K562 (cell line): ENCODE data around the gene AKAP13. TPM values are rescaled to one million over a fixed set of nuclear protein-coding genes. Genes with fewer than 3 reads are reported as not detected.

ENCODE experiments used
- ATAC-seq: fragments of 200-7000 bp; cut with Tn5 transposase; 3 replicates; pipeline ENCODE4 v1.9.1; 2020; ENCODE audit warnings: moderate library complexity
- BruUV-seq: library from RNA; stranded (reverse); fragments of 400-500 nt; replicated peaks from 2 replicates; lab custom pipeline; 2021; lab: Mats Ljungman, UMichigan
- CTCF ChIA-PET: fragments of 300-600 bp; formaldehyde crosslinking; extraction: SDS; loops from one replicate; lab custom pipeline; 2021; ENCODE audit warnings: low intra/inter-chr PET ratio; lab: Yijun Ruan, JAX
- POLR2A ChIA-PET: fragments of 300-600, 350-650 bp; sonication (Branson Sonifier 250); formaldehyde crosslinking; extraction: SDS; loops from one replicate; lab custom pipeline; 2021; ENCODE audit warnings: antibody characterized with exemption, inconsistent platforms; lab: Yijun Ruan, JAX
- DNase-seq, 4 experiments: peaks; one replicate each; pipeline versions ENCODE4 v3.0.0 to v3.0.0-alpha.2; 2011 to 2018; ENCODE audit warnings: low spot score in 3 of 4, mixed read lengths in 3 of 4; ENCODE audit errors: extremely low read depth in 1 of 4
- FAIRE-seq: peaks from 2 replicates; lab custom pipeline; 2011; peaks lifted over from hg19 to GRCh38; lab: Jason Lieb, UNC
- H2AFZ ChIP-seq: 2 replicates; pipeline ENCODE4 v1.6.0; 2011; ENCODE audit warnings: low read depth, low read length, control low read depth, inconsistent platforms
- H3K27ac ChIP-seq: fragments of 200-600 bp; 3 replicates; pipeline ENCODE4 v1.8.0; 2011; ENCODE audit warnings: low read depth, mild to moderate bottlenecking, control low read depth, inconsistent platforms, low read length, moderate library complexity, mixed read lengths; ENCODE audit errors: extremely low read depth
- H3K27me3 ChIP-seq, 2 experiments: fragments of 300-600 bp in 1 of 2; 2 replicates in 1 of 2; 3 replicates in 1 of 2; pipeline versions ENCODE4 v1.6.0 to v1.8.0; 2011; ENCODE audit warnings: inconsistent platforms in 2 of 2, low read length in 2 of 2, mild to moderate bottlenecking in 1 of 2, mixed read lengths in 1 of 2, moderate library complexity in 1 of 2; ENCODE audit not compliant: control insufficient read depth in 2 of 2, insufficient read depth in 2 of 2
- H3K36me3 ChIP-seq: fragments of 300-600 bp; 3 replicates; pipeline ENCODE4 v1.8.0; 2011; ENCODE audit warnings: mild to moderate bottlenecking, low read length, inconsistent platforms; ENCODE audit not compliant: control insufficient read depth, insufficient read depth
- H3K4me1 ChIP-seq, 2 experiments: fragments of 200-600 bp in 1 of 2; replicated peaks in 1 of 2; 2 replicates in 1 of 2; 3 replicates in 1 of 2; pipeline versions ENCODE4 v1.5.1 to v1.8.0; 2011; ENCODE audit warnings: inconsistent platforms in 2 of 2, low read length in 2 of 2, mild to moderate bottlenecking in 1 of 2, mixed read lengths in 1 of 2, moderate library complexity in 1 of 2; ENCODE audit not compliant: control insufficient read depth in 2 of 2, insufficient read depth in 2 of 2
- H3K4me2 ChIP-seq: 2 replicates; pipeline ENCODE4 v1.6.1; 2011; ENCODE audit warnings: low read length, control low read depth, inconsistent platforms, mixed read lengths; ENCODE audit not compliant: insufficient read depth
- H3K4me3 ChIP-seq: fragments of 200-600 bp; sonication (generic), shearing (Covaris generic); 2 replicates; pipeline ENCODE4 v1.5.1; 2016; ENCODE audit warnings: control low read depth, inconsistent platforms
- H3K79me2 ChIP-seq: fragments of 200-600 bp; 3 replicates; pipeline ENCODE4 v1.8.0; 2011; ENCODE audit warnings: low read length, inconsistent platforms; ENCODE audit not compliant: control insufficient read depth, insufficient read depth
- H3K9ac ChIP-seq, 2 experiments: 2 replicates each; pipeline versions ENCODE4 v1.6.0 to v1.6.1; 2011; ENCODE audit warnings: low read depth in 2 of 2, low read length in 2 of 2, control low read depth in 1 of 2, inconsistent platforms in 1 of 2, mild to moderate bottlenecking in 1 of 2, mixed read lengths in 1 of 2; ENCODE audit not compliant: insufficient read depth in 1 of 2
- H3K9me1 ChIP-seq: one replicate; pipeline ENCODE4 v1.6.0; 2011; ENCODE audit warnings: inconsistent platforms, mild to moderate bottlenecking, low read length, moderate library complexity; ENCODE audit not compliant: control insufficient read depth, insufficient read depth
- H3K9me3 ChIP-seq: replicated peaks from 2 replicates; pipeline ENCODE4 v1.5.1; 2011; ENCODE audit warnings: low read depth, low read length, inconsistent platforms; ENCODE audit not compliant: control insufficient read depth, insufficient read depth
- H4K20me1 ChIP-seq: replicated peaks from 2 replicates; pipeline ENCODE4 v1.6.1; 2011; ENCODE audit warnings: low read length, inconsistent platforms, mixed read lengths; ENCODE audit not compliant: control insufficient read depth, insufficient read depth
- ARID1B ChIP-seq: fragments of 450-650 bp; IDR thresholded peaks from 2 replicates; pipeline ENCODE4 v1.6.1; 2016; ENCODE audit warnings: antibody characterized with exemption, mild to moderate bottlenecking, inconsistent platforms
- ETV6 ChIP-seq, 3 experiments: fragments of 150-350 bp in 1 of 3; sonication (generic) in 1 of 3; formaldehyde crosslinking in 1 of 3; IDR thresholded peaks; 2 replicates each; pipeline versions ENCODE4 v1.6.1 to v1.8.0; 2014 to 2022; ENCODE audit warnings: borderline replicate concordance in 2 of 3, low read depth in 2 of 3, antibody characterized with exemption in 1 of 3, low read length in 1 of 3, mild to moderate bottlenecking in 1 of 3, missing genetic modification reagents in 1 of 3
- FOS ChIP-seq: IDR thresholded peaks from 3 replicates; pipeline ENCODE4 v1.6.1; 2011; ENCODE audit not compliant: insufficient read length; ENCODE audit errors: extremely low read depth
- HCFC1 ChIP-seq: IDR thresholded peaks from 2 replicates; pipeline ENCODE4 v1.6.1; 2012; ENCODE audit warnings: low read depth, low read length, improper control_type of control experiment
- KAT7 ChIP-seq: sonication (generic); formaldehyde crosslinking; IDR thresholded peaks from 2 replicates; pipeline ENCODE4 v1.8.0; 2022; ENCODE audit warnings: missing genetic modification reagents, mild to moderate bottlenecking, borderline replicate concordance
- LCOR ChIP-seq: sonication (generic); formaldehyde crosslinking; IDR thresholded peaks from 2 replicates; pipeline ENCODE4 v1.8.0; 2022; ENCODE audit warnings: mild to moderate bottlenecking, missing genetic modification reagents
- MAFF ChIP-seq: IDR thresholded peaks from 2 replicates; pipeline ENCODE4 v1.6.1; 2012; ENCODE audit warnings: low read length, improper control_type of control experiment
- POLR2AphosphoS2 ChIP-seq: IDR thresholded peaks from 2 replicates; pipeline ENCODE4 v1.6.1; 2012; ENCODE audit warnings: low read length, improper control_type of control experiment
- RBFOX2 ChIP-seq: fragments of 200-400 bp; formaldehyde crosslinking; IDR thresholded peaks from 2 replicates; pipeline ENCODE4 v1.6.1; 2017; ENCODE audit warnings: low read depth, mild to moderate bottlenecking, low read length, moderate library complexity
- SAFB ChIP-seq: fragments of 200-400 bp; formaldehyde crosslinking; IDR thresholded peaks from 2 replicates; pipeline ENCODE4 v1.6.1; 2017; ENCODE audit warnings: low read depth, low read length, borderline replicate concordance
- SAP30 ChIP-seq: fragments of 200-600 bp; sonication (generic); IDR thresholded peaks from 2 replicates; pipeline ENCODE4 v1.6.1; 2012; ENCODE audit warnings: borderline replicate concordance, low read depth, mild to moderate bottlenecking, moderate library complexity, low read length, control low read depth, inconsistent platforms; ENCODE audit not compliant: insufficient read depth, poor library complexity, severe bottlenecking
- SMARCE1 ChIP-seq: fragments of 450-650 bp; IDR thresholded peaks from 2 replicates; pipeline ENCODE4 v1.7.1; 2016; ENCODE audit warnings: mild to moderate bottlenecking
- SNIP1 ChIP-seq: fragments of 450-650 bp; IDR thresholded peaks from 2 replicates; pipeline ENCODE4 v1.7.1; 2017; ENCODE audit warnings: low read depth, mild to moderate bottlenecking
- SUPT5H ChIP-seq: fragments of 450-650 bp; IDR thresholded peaks from 2 replicates; pipeline ENCODE4 v1.6.1; 2016
- TEAD4 ChIP-seq, 2 experiments: sonication (generic) in 1 of 2; formaldehyde crosslinking in 1 of 2; IDR thresholded peaks; 2 replicates each; pipeline versions ENCODE4 v1.6.1 to v1.8.0; 2012 to 2022; ENCODE audit warnings: borderline replicate concordance in 1 of 2, inconsistent platforms in 1 of 2, low read length in 1 of 2, mild to moderate bottlenecking in 1 of 2, missing genetic modification reagents in 1 of 2
- THAP12 ChIP-seq: fragments of 250-450 bp; sonication (Bioruptor Pico); IDR thresholded peaks from 2 replicates; pipeline ENCODE4 v1.9.0; 2021; ENCODE audit warnings: mild to moderate bottlenecking, inconsistent platforms
- ZC3H4 ChIP-seq: sonication (generic); formaldehyde crosslinking; IDR thresholded peaks from 2 replicates; pipeline ENCODE4 v1.9.0; 2021; ENCODE audit warnings: missing genetic modification reagents, borderline replicate concordance
- ZKSCAN3 ChIP-seq: fragments of 250-450 bp; sonication (Bioruptor Pico); IDR thresholded peaks from 2 replicates; pipeline ENCODE4 v1.4.0; 2020
- ZNF324 ChIP-seq: fragments of 250-450 bp; sonication (Bioruptor Pico); IDR thresholded peaks from 2 replicates; pipeline ENCODE4 v1.4.0; 2020; ENCODE audit warnings: mild to moderate bottlenecking
- WGBS: fragments of 100-300 bp; shearing (Covaris generic); methylation state at CpG from one replicate; pipeline ENCODE4 v1.1.6; 2016; ENCODE audit warnings: low coverage, mixed read lengths; ENCODE audit not compliant: insufficient coverage; ENCODE audit errors: missing lambda C conversion rate; 5-methylcytosine and 5-hydroxymethylcytosine counted together
- in situ Hi-C: fragments of 300-500 bp; cut with MboI; formaldehyde crosslinking; loops from 4 replicates; pipeline ENCODE4 v1.15.0; 2018; ENCODE audit warnings: inconsistent platforms, mixed read lengths
- intact Hi-C: fragments of 100-400 bp; cut with micrococcal nuclease; formaldehyde crosslinking; loops from 2 replicates; pipeline ENCODE4 v1.14.2; 2022
- polyA plus RNA-seq, 8 experiments: library from polyadenylated mRNA; depleted of rRNA in 4 of 8; stranded (reverse) in 5 of 8; unstranded in 3 of 8; fragments of >200 nt; fragmentation: Nextera tagmentation in 2 of 8; fragmentation: Illumina TruSeq in 1 of 8; extraction: Ambion mirVana in 2 of 8; extraction: Trizol in 1 of 8; gene quantifications; 2 replicates each; pipeline versions ENCODE4 v1.2.1 to v1.2.3, GENCODE V29; 2011 to 2014; ENCODE audit warnings: inconsistent platforms in 1 of 8, missing spikeins in 1 of 8
- total RNA-seq, 7 experiments: library from RNA; depleted of rRNA in 6 of 7; stranded (reverse); fragments of >200 nt in 6 of 7; fragmentation: Illumina TruSeq in 2 of 7; extraction: Trizol in 2 of 7; gene quantifications; 2 replicates each; pipeline versions ENCODE4 v1.2.1 to v1.2.3, GENCODE V29; 2011 to 2021; ENCODE audit warnings: low replicate concordance in 1 of 7

The AKAP13 gene
- total and polyA plus RNA-seq, 9 of the 15 experiments (the other 6 are each of a cell fraction or from before 2014, with no cell fraction given): 0.03 to 1.7 (median 0.42) TPM

GRCh38 chr15:85398822-85399221 lies 18.4 kb downstream of the AKAP13 start:
- in situ Hi-C loops: no loop called here
- DNase-seq (no peak), ATAC-seq (no peak), FAIRE-seq (no peak)
- no peak overlapping the region for H3K27ac ChIP-seq
- H3K4me2 ChIP-seq: no peak overlapping the region
- TF ChIP-seq LCOR (no peak), SMARCE1 (no peak), KAT7 (no peak), ZC3H4 (no peak), SAP30 (no peak), POLR2AphosphoS2 (no peak), SUPT5H (no peak), FOS (no peak), RBFOX2 (no peak), ETV6 (IDR thresholded peaks at IDR 0.05; ENCODE audit: borderline replicate concordance in 1 of 2, low read depth in 2 of 2, low read length in 1 of 2) (no peak), ETV6 (CRISPR knock-in tag; IDR thresholded peaks at IDR 0.05; ENCODE audit: borderline replicate concordance) (no peak), THAP12 (no peak), TEAD4 (IDR thresholded peaks at IDR 0.05; ENCODE audit: low read length) (no peak), TEAD4 (CRISPR knock-in tag; IDR thresholded peaks at IDR 0.05; ENCODE audit: borderline replicate concordance) (no peak), SAFB (no peak), HCFC1 (no peak), ZKSCAN3 (CRISPR knock-in tag) (no peak), ARID1B (no peak), SNIP1 (no peak), MAFF (no peak), ZNF324 (CRISPR knock-in tag) (no peak)
- ChIA-PET CTCF (no interaction called here), POLR2A (no interaction called here)
- no peaks in the 10 kb centered on the region for H3K36me3 ChIP-seq
- BruUV-seq: no TSS peak
- intact Hi-C loops: no loop called here
- H3K79me2 ChIP-seq: no peaks in the 10 kb centered on the region
- no peaks in the 10 kb centered on the region for H3K9me1 ChIP-seq
- H3K4me3 ChIP-seq: no peak overlapping the region
- no peaks in the 10 kb centered on the region for H3K9me3 ChIP-seq
- H3K4me1 ChIP-seq: no peaks in the 10 kb centered on the region
- no peak overlapping the region for H2AFZ ChIP-seq
- H3K27me3 ChIP-seq: peaks cover 0 to 2% of the 10 kb centered on the region in 2 experiments; a peak in 1 of 5 replicates
- WGBS: 3% methylated on average over 2 of the region's 2 CpGs
- no peaks in the 10 kb centered on the region for H4K20me1 ChIP-seq
- H3K9ac ChIP-seq: no peak overlapping the region
